Endodermal cell (in vitro differentiated cells): ENCODE data around the gene TIMMDC1. TPM values are rescaled to one million over a fixed set of nuclear protein-coding genes. Genes with fewer than 3 reads are reported as not detected.

Source experiments
- DNase-seq: peaks from one replicate; pipeline ENCODE4 v3.0.0-alpha.2; 2017
- H3K27ac ChIP-seq: 2 replicates; pipeline ENCODE4 v1.5.1; 2013; ENCODE audit warnings: mild to moderate bottlenecking, low read depth, low read length, moderate library complexity
- H3K27me3 ChIP-seq: 2 replicates; pipeline ENCODE4 v1.6.1; 2013; ENCODE audit warnings: mild to moderate bottlenecking, low read length, moderate library complexity; ENCODE audit not compliant: insufficient read depth, control insufficient read depth, poor library complexity, severe bottlenecking
- H3K36me3 ChIP-seq: 2 replicates; pipeline ENCODE4 v1.7.0; 2013; ENCODE audit warnings: mild to moderate bottlenecking, low read length, moderate library complexity; ENCODE audit not compliant: control insufficient read depth, insufficient read depth
- H3K4me1 ChIP-seq: one replicate; pipeline ENCODE4 v1.7.0; 2013; ENCODE audit warnings: low read length; ENCODE audit not compliant: control insufficient read depth, insufficient read depth
- H3K4me3 ChIP-seq: 2 replicates; pipeline ENCODE4 v1.5.1; 2013; ENCODE audit warnings: mild to moderate bottlenecking, low read length, moderate library complexity
- H3K9ac ChIP-seq: 2 replicates; pipeline ENCODE4 v1.6.1; 2013; ENCODE audit warnings: mild to moderate bottlenecking, low read length, moderate library complexity; ENCODE audit not compliant: poor library complexity, severe bottlenecking; ENCODE audit errors: extremely low read depth
- H3K9me3 ChIP-seq: 2 replicates; pipeline ENCODE4 v1.6.1; 2013; ENCODE audit warnings: mild to moderate bottlenecking, low read length, moderate library complexity; ENCODE audit not compliant: control insufficient read depth
- H3K27ac Mint-ChIP-seq: 2 replicates; pipeline ENCODE4 v1.8.0; 2020; ENCODE audit warnings: mixed read lengths
- H3K27me3 Mint-ChIP-seq: 2 replicates; pipeline ENCODE4 v1.8.0; 2021; ENCODE audit warnings: mild to moderate bottlenecking, mixed read lengths; ENCODE audit not compliant: insufficient read depth
- H3K36me3 Mint-ChIP-seq: 2 replicates; pipeline ENCODE4 v1.8.0; 2020; ENCODE audit warnings: low read depth, mixed read lengths
- H3K4me1 Mint-ChIP-seq: 2 replicates; pipeline ENCODE4 v1.8.0; 2020; ENCODE audit warnings: mixed read lengths
- H3K4me3 Mint-ChIP-seq: 2 replicates; pipeline ENCODE4 v1.8.0; 2020; ENCODE audit warnings: mild to moderate bottlenecking, moderate library complexity, mixed read lengths
- H3K9me3 Mint-ChIP-seq: 2 replicates; pipeline ENCODE4 v1.8.0; 2020; ENCODE audit warnings: mild to moderate bottlenecking, mixed read lengths
- CTCF ChIP-seq: fragments of 200-600 bp; sonication (generic); conservative IDR thresholded peaks from 2 replicates; pipeline ENCODE4 v1.5.0; 2021; ENCODE audit warnings: antibody characterized with exemption, mild to moderate bottlenecking
- WGBS, 2 experiments: methylation state at CpG; one replicate each; pipeline versions ENCODE4 v1.1.5 to v1.1.7; 2013; ENCODE audit warnings: missing lambda C conversion rate in 2 of 2, mixed read lengths in 1 of 2; ENCODE audit not compliant: insufficient coverage in 1 of 2, insufficient read length in 1 of 2; 5-methylcytosine and 5-hydroxymethylcytosine counted together
- long read RNA-seq, 4 experiments: library from polyadenylated mRNA in 2 of 4; library from RNA in 1 of 4; library from capped mRNA in 1 of 4; stranded (forward) in 3 of 4; unstranded in 1 of 4; transcript quantifications; one replicate each; pipeline ENCODE4 v2.0.0, GENCODE V29; 2020 to 2021; ENCODE audit warnings: inconsistent platforms in 1 of 4
- polyA plus RNA-seq, 2 experiments: library from polyadenylated mRNA; stranded (reverse); fragments of 50-300 nt; gene quantifications; one replicate each; pipeline ENCODE4 v1.2.3, GENCODE V29; 2013
- total RNA-seq, 2 donors: library from RNA; stranded (reverse); fragmentation: NEBNext Ultra II Directional in 1 of 2; extraction: Animal tissue kit (Norgen Biotek cat#: 25700) in 1 of 2; gene quantifications; 2 replicates in 1 of 2; 3 replicates in 1 of 2; pipeline ENCODE4 v1.2.1, GENCODE V29; 2021

Gene TIMMDC1
- total RNA-seq = 100 to 1,000 TPM; 107 to 119 TPM
- polyA plus RNA-seq (2013, experiment 1 of 2) = 95.7 TPM
- polyA plus RNA-seq (2013, experiment 2 of 2) = 93.2 TPM
- long read RNA-seq, experiment 1, transcript TIMMDC1-208 (7 exons, 2,394 nt) = major isoform, 22 of 38 reads
- long read RNA-seq, experiment 1, partial matches to known transcripts = 3 of 38 reads
- long read RNA-seq, experiment 1, other reads (novel, unspliced or antisense) = 10 of 38 reads
- long read RNA-seq, experiment 2, transcript TIMMDC1-208 (7 exons, 2,394 nt) = major isoform, 53 of 83 reads
- long read RNA-seq, experiment 2, transcript TIMMDC1-207 (3 exons, 710 nt) = minor isoform, 6 of 83 reads
- long read RNA-seq, experiment 2, partial matches to known transcripts = 12 of 83 reads
- long read RNA-seq, experiment 2, other reads (novel, unspliced or antisense) = 12 of 83 reads
- long read RNA-seq, experiment 3, transcript TIMMDC1-208 (7 exons, 2,394 nt) = major isoform, 143 of 165 reads
- long read RNA-seq, experiment 3, partial matches to known transcripts = 7 of 165 reads
- long read RNA-seq, experiment 3, other reads (novel, unspliced or antisense) = 12 of 165 reads
- long read RNA-seq, experiment 4, transcript TIMMDC1-208 (7 exons, 2,394 nt) = major isoform, 36 of 52 reads
- long read RNA-seq, experiment 4, partial matches to known transcripts = 1 of 52 reads
- long read RNA-seq, experiment 4, other reads (novel, unspliced or antisense) = 11 of 52 reads

- H3K36me3 Mint-ChIP-seq = peaks cover 7% of the 10 kb centered on the region
- no peaks in the 10 kb centered on the region for H3K27me3 Mint-ChIP-seq
- no peaks in the 10 kb centered on the region for H3K4me1 ChIP-seq
- no peaks in the 10 kb centered on the region for H3K27me3 ChIP-seq
- H3K27ac ChIP-seq = peak within 1 kb of the TSS; percentile 82
- H3K9ac ChIP-seq = peak within 1 kb of the TSS; percentile 97
- H3K27ac Mint-ChIP-seq = peak within 1 kb of the TSS; percentile 100
- 0% methylated on average over 29 to 58 of the region's 58 CpGs for WGBS, 2 experiments
- no peak for TF ChIP-seq CTCF
- peak within 1 kb of the TSS; percentile 99 for H3K4me3 ChIP-seq
- H3K9me3 Mint-ChIP-seq = no peaks in the 10 kb centered on the region
- H3K4me1 Mint-ChIP-seq = peaks cover 16% of the 10 kb centered on the region
- DNase-seq = peak; percentile 98
- H3K36me3 ChIP-seq = peaks cover 8% of the 10 kb centered on the region
- peak within 1 kb of the TSS; percentile 99 for H3K4me3 Mint-ChIP-seq
- H3K9me3 ChIP-seq = no peaks in the 10 kb centered on the region
These were observed at the start of gene TIMMDC1 for GRCh38 chr3:119498186-119499011. TSS of gene TIMMDC1 (plus strand) at chr3:119498547. CDS start at chr3:119498734, 187 bp downstream.

DNA sequence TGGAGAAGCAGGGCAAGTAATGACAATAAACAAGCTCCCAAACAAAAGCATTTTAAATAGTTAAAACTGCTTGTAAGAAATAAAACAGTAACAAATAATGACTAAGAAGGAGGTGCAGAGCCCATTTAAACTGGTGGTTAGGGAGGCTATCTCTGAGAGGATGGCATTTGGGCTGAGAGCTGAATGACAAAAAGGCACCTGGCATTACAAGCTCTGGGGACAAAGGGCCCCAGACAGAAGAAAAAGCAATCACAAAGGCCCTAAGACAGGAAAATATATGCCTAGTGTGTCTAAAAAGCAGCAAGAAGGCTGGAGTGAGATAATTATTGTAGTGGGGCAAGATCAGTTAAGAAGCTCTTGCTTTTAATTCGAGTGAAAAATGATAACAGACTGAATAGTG is 44.5 kb upstream of the TIMMDC1 start:
- no peaks in the 10 kb centered on the region for H3K27me3 Mint-ChIP-seq
- H3K4me3 Mint-ChIP-seq = no peak overlapping the region
- H3K4me1 ChIP-seq = no peaks in the 10 kb centered on the region
- peaks cover 67% of the 10 kb centered on the region for H3K36me3 Mint-ChIP-seq
- H3K9me3 ChIP-seq = no peaks in the 10 kb centered on the region
- peaks cover 94% of the 10 kb centered on the region for H3K36me3 ChIP-seq
- H3K27ac Mint-ChIP-seq = no peak overlapping the region
- no peak overlapping the region for H3K4me3 ChIP-seq
- WGBS, 2 experiments = 96 to 100% methylated on average over 1 of the region's 1 CpG
- H3K4me1 Mint-ChIP-seq = no peaks in the 10 kb centered on the region
- no peak for DNase-seq
- no peaks in the 10 kb centered on the region for H3K27me3 ChIP-seq
- no peak overlapping the region for H3K27ac ChIP-seq
- TF ChIP-seq CTCF = no peak
- no peak overlapping the region for H3K9ac ChIP-seq
- H3K9me3 Mint-ChIP-seq = no peaks in the 10 kb centered on the region

DNA sequence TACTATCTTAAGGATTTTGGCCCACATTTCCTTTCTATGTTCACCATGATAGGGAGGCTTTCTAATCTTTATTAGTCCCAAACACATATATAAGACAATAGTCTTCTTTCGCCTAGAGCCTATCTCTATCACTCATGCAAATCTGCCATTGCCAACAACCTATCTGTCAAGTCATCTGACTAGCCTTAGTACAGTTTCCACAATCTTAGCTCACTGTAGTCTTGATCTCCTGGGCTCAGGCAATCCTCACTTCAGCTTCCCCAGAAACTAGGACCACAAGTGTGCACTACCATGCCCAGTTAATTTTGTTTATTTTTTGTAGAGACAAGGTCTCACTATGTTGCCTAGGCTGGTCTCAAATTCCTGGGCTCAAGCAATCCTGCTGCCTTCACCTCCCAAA is 41.9 kb upstream of the TIMMDC1 start:
- H3K27ac ChIP-seq = no peak overlapping the region
- Mint-ChIP-seq H3K27ac (peak overlapping the region; percentile 58), H3K4me1 (no peaks in the 10 kb centered on the region), H3K36me3 (peaks cover 70% of the 10 kb centered on the region), H3K4me3 (no peak overlapping the region), H3K9me3 (no peaks in the 10 kb centered on the region), H3K27me3 (no peaks in the 10 kb centered on the region)
- no peak for DNase-seq
- WGBS, 2 experiments = 88 to 97% methylated on average over 1 of the region's 1 CpG
- H3K27me3 ChIP-seq = no peaks in the 10 kb centered on the region
- H3K4me3 ChIP-seq = no peak overlapping the region
- H3K36me3 ChIP-seq = peaks cover 97% of the 10 kb centered on the region
- no peaks in the 10 kb centered on the region for H3K9me3 ChIP-seq
- H3K9ac ChIP-seq = no peak overlapping the region
- no peaks in the 10 kb centered on the region for H3K4me1 ChIP-seq
- no peak for TF ChIP-seq CTCF
